Left cardiac atrium (tissue), 4 donors: ENCODE measurements around the gene CHMP4B. TPM values are rescaled to one million over a fixed set of nuclear protein-coding genes. Genes with fewer than 3 reads are reported as not detected.
"Not testable (repeated sequence)": the region's sequence is repeated elsewhere in the genome, so short reads cannot be mapped to it uniquely, and the experiment has no call there.

Experiments used
- ATAC-seq, 2 donors: fragments of 200-7000 bp; cut with Tn5 transposase; one replicate each; pipeline ENCODE4 v1.9.1; 2020; ENCODE audit warnings: mild to moderate bottlenecking in 2 of 2, moderate library complexity in 2 of 2
- DNase-seq: peaks from one replicate; pipeline ENCODE4 v3.0.0-alpha.2; 2020
- intact Hi-C, 2 donors: fragments of 100-400 bp; cut with DNase I; formaldehyde crosslinking; loops; one replicate each; pipeline versions ENCODE4 v1.14.1 to v1.15.1; 2022 to 2023
- total RNA-seq, 2 donors: library from RNA; stranded (reverse); fragmentation: NEBNext Ultra II Directional; extraction: Animal tissue kit (Norgen Biotek cat#: 25700); gene quantifications; one replicate each; pipeline ENCODE4 v1.2.1, GENCODE V29; 2021
- donor health status: DM: no; HTN: yes; CAD: no.
- donor health status: DM: no; HTN: yes; CAD: no; lungs with severe emphysema.
- donor health status: DM: yes; HTN: yes; CAD: no.
- donor health status: Dilated cardiomyopathy.

The CHMP4B gene
- total RNA-seq, 2 donors from 2014 or later: 82.2 to 97.7 TPM

DNA sequence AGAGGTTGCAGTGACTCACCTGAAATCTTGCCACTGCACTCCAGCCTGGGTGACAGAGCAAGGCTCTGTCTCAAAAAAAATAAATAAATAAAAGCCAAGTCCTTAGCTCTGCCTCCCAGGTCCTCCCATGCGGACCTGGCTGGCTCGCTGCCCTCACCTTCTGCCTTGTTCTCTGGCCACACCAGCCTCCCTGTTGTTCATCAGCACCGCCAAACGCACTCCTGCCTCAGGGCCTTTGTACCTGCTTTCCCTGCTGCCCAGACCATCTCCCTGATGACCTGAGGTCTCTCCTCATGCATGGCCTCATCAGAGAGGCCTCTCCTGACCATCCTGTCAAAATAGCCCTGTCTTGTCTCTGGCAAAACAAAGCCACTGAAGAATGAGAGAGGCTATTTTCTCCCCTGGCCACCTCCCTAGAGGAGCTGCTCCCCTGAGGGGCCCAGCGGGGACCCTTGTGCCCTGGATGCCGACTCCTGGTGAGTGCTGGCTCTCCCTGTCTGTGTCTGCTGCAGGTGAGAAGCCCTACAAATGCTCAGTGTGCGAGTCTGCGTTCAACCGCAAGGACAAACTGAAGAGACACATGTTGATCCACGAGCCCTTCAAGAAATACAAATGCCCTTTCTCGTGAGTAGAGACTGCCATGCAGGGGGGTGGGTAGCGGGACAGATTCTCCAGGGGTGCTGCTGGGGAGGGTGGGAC lies 22.6 kb upstream of the CHMP4B start:
- DNase-seq (no peak), ATAC-seq (no peak)
- intact Hi-C loops: loop anchor here in 1 of 2 donors (10.0 kb wide), 1 partner anchor 276 kb away; no protein-coding TSS in a partner anchor

DNA sequence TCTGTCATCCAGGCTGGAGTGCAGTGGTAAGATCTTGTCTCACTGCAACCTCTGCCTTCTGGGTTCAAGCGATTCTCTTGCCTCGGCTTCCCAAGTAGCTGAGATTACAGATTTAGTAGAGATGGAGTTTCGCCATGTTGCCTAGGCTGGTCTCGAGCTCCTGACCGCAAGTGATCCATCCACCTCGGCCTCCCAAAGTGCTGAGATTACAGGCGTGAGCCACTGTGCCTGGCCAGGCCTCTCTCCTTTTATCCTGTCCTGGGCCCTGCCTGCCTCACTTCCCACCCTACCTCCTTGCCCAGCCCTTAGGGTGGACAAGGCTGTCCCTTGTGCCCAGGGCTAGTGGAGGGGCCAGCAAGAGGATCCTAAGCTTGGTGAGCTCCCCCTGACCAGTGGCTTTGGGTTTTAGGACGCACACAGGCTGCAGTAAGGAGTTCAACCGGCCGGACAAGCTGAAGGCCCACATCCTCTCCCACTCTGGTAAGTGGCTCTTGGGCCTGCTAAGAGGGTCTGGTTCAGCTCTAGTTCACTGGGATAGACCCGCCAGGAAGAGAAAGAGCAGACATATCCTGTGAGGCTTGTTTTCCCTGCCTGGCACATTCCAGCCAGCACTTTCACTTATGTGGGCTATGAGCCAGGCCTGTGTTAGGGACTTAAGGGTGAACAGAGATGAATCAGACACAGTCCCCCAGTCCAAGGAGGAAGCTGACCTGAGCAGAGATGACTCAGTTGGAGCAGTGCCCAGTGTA lies 21.9 kb upstream of the CHMP4B start:
- ATAC-seq (peak; percentile 72 to 88), DNase-seq (peak; percentile 70)
- intact Hi-C loops: loop anchor here in 1 of 2 donors (10.0 kb wide), 1 partner anchor 276 kb away; no protein-coding TSS in a partner anchor

DNA sequence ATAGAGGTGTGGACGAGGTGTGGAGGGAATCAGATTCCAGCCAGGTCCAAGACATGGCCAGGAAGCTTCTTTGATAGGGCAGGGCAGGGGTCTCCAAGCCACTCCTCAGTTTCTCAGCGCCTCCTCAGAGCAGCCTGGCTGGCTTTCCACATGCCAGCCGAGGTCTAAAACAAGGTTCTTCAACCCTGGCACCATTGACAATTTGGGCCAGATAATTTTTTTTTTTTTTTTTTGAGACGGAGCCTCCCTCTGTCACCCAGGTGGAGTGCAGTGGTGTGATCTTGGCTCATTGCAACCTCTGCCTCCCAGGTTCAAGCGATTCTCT lies 21.3 kb upstream of the CHMP4B start:
- ATAC-seq (no peak), DNase-seq (no peak)
- intact Hi-C loops: loop anchor here in 1 of 2 donors (10.0 kb wide), 1 partner anchor 275 kb away; no protein-coding TSS in a partner anchor

DNA sequence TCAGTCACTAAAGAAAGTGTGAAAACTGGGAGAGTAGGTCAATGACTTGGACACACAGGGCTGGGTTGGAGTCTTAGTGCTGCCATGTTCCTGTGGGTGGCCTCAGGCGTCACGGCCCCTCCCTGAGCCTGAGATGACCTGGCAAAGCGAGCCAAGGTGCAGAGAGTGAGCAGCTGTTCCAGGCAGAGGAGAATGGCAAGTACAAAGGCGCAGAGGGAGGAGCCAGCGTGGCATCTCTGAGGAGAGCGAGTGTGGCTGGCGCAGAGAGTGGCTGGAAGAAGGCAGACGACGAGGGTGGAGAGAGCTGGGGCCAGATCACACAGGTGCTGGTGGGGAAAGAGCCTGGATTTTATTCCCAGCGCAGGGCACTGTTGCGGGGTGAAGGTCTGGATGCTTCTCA lies 20.6 kb upstream of the CHMP4B start:
- no peak for DNase-seq
- intact Hi-C loops: no loop called here
- no peak for ATAC-seq

DNA sequence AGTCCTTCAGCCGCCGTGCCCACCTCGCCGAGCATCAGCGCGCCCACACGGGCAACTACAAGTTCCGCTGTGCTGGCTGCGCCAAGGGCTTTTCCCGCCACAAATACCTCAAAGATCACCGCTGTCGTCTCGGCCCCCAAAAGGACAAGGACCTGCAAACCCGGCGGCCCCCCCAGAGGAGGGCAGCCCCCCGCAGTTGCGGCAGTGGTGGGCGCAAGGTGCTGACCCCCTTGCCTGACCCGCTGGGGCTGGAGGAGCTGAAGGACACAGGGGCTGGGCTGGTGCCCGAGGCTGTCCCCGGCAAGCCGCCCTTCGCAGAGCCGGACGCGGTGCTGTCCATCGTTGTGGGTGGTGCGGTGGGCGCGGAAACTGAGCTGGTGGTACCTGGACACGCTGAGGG lies 20.1 kb upstream of the CHMP4B start:
- no peak for ATAC-seq
- DNase-seq: no peak
- intact Hi-C loops: no loop called here

DNA sequence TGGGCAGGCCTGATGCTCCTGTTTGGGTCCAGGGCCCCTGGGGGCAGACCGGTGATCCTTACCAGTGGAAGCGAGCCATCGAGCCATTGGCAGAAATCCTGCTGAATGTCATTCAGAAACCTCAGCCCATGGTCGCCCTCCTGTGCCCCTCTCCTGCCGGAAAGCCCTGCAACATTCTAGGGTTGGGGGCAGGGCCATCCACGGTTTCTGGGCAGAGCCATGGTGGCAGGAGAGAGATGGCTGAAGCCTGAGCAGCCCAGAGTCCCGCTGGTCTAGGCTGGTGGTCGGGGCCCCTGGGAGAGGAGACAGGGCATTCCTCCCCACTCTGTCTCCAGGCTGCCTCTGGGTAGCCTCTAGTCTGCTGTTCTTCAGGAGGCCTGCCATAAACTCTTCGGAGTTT lies 19.6 kb upstream of the CHMP4B start:
- intact Hi-C loops: no loop called here
- ATAC-seq (no peak), DNase-seq (no peak)

DNA sequence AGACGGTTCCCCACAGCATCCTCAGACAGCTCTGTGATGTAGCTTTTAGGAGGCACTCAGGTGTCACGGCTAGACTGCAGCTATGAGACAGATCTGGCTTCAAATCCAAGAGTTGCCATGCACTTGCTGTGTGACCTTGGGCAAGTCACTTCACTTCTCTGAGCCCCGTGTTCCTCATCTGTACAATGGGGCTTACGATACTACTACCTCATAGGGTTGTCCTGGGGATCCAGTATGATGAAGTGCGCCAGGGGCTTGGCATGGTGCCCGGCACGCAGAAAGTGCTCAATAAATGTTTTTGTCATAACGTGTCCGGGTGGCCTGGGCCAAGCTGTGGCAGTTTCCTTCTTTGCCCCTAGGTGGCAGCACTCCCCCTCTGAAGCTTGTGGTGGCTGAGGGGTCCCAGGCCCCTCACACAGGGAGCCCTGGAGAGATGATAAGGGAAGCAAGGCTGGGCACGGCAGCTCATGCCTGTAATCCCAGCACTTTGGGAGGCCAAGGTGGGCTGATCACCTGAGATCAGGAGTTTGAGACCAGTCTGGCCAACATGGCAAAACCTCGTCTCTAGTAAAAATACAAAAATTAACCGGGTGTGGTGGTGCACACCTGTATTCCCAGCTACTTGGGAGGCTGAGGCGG lies 19.1 kb upstream of the CHMP4B start:
- DNase-seq: peak; percentile 46
- intact Hi-C loops: no loop called here
- ATAC-seq: peak in 1 of 2 donors; percentile 7

DNA sequence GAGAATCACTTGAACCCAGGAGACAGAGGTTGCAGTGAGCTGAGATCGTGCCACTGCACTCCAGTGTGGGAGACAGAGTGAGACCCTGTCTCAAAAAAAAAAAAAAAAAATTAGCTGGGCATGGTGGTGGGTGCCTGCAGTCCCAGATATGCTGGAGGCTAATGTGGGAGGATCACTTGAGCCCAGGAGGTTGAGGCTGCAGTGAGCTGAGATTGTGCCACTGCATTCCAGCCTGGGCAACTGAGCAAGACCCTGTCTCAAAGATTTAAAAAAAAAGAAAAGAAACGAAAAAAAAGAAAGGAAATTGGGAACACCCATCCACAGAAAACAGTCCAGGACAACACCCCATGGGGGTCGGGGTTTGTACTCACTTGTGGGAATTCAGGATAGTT lies 18.6 kb upstream of the CHMP4B start:
- intact Hi-C loops, ATAC-seq, DNase-seq: not testable (repeated sequence)

DNA sequence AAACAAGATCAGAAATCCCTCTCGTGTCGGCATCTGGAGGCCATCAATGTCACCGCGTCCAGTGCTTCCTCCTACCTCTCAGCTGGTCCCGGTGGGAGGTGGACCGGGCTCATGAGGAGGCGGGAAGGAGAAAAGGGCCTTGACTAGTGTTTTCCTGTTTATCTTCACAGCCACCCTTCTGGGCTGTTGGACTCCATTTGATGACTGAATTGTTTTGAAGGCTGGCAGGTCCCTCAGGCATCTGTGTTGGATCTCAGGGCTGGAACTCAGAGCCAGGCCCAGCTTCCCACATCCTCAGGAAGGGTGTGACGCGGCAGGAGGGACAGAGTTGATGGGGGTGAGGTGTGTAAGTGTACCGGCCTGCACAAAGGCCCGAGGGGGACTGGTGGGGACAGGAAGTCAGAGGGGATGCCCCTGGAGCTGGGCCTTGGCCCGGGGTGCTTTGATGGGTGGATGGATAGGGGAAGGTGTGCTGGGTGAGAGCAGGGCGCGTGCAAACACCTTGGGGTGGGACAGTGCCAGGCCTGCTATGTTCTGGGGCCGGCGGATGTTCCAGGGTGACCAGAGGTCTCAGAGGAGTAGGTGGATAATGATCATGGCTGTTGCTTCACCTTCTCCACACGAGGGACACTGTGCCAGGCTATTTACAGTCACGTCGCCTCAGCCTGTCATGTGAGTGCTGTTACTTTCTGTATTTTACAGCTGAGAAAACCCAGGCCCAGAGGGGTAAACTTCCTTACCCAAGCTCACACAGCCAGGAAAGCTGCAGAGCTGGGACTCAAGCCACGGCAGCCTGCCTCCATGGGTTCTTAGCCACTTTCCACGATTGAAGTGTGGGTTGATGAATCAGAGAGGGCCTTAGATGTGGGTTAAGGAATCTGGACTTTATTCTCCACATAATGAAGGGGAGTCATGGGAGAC lies 17.9 kb upstream of the CHMP4B start:
- peak; percentile 50 for DNase-seq
- intact Hi-C loops: no loop called here
- ATAC-seq: peak; percentile 13 to 50

DNA sequence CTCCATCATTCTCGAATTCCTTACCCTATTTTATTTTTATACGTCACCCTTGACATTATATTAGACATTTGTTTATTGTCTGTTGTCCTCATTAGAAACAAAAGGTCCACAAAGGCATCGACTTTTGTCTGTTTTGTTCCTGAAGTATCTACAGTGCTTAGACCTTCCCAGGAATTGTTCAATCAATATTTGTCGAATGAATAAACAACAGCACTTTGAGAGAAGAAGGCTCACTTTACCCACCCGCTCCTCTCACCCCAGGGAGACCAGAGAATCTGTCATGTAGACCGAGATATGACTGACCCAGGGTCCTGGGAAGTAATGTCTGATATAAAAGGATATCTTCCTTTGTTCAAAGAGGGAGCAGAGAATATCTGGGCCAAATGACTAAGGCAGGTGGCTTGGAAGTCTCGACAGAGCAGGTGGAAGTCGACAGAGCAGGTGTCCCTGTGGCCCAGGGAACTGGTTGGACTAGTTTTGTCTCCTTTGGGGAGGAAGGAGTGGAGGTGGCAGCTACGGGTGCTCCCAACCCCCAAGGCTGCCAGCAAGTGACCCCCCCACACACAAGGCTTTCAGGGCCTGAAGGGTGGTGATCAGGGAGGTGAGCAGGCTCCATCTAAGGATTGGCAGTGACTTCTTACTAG lies 14.8 kb upstream of the CHMP4B start:
- DNase-seq (no peak), ATAC-seq (no peak)
- intact Hi-C loops: no loop called here

DNA sequence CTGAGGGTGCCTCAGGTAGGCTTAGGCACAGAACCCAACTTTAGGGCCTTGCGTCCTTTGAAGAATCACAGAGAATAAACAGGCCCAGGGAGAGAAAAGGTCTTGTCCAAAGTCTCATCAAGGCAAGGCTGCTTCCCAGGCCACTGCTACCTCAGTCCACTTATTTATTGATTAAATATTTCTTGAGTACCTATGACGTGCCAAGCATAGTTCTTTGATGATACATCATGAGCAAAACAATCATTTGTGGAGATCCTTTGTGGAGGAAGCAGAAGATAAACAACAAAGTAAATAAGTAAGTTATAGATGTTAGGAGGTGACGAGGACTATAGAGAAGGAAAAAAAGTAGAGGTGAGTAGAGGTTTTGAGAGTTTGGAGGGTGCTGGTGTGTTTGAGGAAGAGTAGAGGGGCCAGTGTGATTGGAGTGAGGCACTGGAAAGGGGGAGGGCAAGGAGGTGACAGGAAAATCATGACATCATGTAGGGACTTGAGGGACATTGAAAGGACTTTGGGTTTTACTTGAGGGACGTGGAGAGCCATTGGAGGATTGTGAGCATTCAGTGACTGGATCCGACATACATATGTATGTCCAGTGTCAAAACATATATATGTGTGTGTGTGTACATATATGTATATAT lies 14.1 kb upstream of the CHMP4B start:
- intact Hi-C loops: no loop called here
- DNase-seq: no peak
- ATAC-seq: no peak

DNA sequence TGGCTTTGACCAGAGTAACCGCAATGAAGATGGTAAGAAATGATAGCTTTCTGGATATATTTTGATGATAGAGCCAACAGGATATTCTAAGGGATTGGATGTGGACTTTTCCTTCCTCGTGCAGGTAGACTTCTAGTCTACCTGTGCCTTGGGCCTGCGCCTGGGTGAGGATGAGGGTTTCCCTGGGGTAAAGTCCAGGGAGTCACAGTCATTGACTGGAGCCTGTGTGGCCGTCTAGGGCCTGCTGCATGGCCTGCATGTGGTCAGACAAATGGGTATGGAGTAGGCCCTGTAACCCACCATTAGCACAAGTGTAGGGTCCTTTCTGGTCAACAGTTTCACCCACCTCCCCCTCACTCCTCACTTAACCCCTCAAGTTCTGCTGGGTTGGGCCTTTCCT lies 12.7 kb upstream of the CHMP4B start:
- ATAC-seq (no peak), DNase-seq (no peak)
- intact Hi-C loops: no loop called here

DNA sequence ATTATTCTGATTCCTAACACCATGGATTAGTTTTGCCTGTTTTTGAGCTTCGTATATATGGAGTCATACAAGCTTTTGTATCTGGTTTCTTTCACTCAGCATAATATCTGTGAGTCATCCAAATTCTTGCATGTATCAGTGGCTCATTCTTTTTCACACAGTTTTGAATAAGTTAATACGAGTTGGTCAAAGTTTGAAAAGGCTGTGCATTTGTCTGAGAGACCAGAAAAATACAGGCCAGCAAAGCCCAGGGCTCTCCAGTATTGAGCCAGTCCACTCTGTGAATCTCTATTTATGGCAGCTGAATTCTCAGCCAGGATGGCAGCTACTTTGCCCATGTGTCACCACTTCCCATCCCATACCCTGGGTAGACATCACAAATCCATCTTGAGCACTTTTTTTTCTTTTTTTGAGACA lies 7.2 kb upstream of the CHMP4B start:
- ATAC-seq: peak in 1 of 2 donors; percentile 80
- intact Hi-C loops: no loop called here
- no peak for DNase-seq

DNA sequence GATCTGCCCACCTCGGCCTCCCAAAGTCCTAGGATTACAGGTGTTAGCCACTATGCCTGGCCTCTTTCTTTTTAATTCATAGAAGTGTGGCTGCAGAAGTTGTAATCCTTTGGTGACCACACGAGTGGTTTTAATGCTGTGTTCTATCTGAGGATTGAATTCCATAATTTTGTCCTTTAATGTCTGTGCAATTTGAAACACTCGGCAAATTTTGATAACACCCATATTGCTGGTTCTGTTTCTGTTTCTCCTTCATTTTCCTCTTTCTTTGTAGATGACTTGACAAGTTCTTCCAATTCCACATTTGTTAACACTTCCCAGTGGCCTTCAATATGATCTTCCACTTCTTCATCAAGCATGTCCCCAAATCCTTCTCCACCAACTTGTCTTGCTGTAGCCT lies 2.8 kb upstream of the CHMP4B start:
- DNase-seq (no peak), ATAC-seq (no peak)
- intact Hi-C loops: no loop called here

DNA sequence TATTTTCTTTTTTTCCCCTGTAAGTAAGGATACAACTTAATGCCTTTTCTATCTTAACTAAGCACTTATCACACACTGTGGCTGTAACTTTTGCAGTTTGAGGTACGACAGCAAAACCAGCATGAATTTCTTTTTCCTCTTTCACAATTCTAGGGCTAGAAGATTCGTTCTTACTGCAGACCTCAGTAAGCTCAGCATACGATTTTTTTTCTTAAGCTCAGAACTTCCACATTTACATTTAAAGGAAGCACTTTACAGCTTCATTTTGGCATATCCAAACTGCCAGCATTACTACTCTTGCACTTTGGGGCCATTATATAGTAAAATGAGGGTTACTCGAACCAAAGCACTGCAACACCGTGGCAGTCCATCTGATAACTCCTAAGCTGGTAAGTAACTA lies 889 bp upstream of the CHMP4B start:
- ATAC-seq (no peak), DNase-seq (no peak)
- intact Hi-C loops: loop anchor here in 1 of 2 donors (10.0 kb wide), 1 partner anchor 65 kb away; no protein-coding TSS in a partner anchor

DNA sequence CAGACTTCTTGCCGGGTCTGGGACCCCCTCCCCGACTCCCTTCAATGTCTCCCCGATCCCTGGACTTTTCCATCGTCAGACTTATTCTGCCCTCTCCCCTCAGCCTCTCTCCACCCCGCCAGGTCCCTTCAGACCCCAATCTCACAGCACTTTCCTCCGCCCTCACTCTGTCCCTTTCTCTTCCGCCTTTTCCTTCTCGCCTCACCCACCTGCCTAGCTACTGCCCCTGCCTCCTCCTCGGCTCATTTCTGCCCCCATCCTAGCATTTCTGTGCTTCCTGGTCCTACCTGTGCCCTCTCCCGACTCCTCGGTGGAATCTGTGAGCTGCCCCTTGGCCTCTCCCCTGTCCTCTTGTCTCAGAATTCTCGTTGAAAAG lies 616 bp downstream of the CHMP4B start:
- DNase-seq (no peak), ATAC-seq (peak; percentile 4 to 12)
- intact Hi-C loops: loop anchor here in 1 of 2 donors (1.0 to 10.0 kb wide), 2 partner anchors 67 to 182 kb away; partner anchors contain the start of gene RALY

DNA sequence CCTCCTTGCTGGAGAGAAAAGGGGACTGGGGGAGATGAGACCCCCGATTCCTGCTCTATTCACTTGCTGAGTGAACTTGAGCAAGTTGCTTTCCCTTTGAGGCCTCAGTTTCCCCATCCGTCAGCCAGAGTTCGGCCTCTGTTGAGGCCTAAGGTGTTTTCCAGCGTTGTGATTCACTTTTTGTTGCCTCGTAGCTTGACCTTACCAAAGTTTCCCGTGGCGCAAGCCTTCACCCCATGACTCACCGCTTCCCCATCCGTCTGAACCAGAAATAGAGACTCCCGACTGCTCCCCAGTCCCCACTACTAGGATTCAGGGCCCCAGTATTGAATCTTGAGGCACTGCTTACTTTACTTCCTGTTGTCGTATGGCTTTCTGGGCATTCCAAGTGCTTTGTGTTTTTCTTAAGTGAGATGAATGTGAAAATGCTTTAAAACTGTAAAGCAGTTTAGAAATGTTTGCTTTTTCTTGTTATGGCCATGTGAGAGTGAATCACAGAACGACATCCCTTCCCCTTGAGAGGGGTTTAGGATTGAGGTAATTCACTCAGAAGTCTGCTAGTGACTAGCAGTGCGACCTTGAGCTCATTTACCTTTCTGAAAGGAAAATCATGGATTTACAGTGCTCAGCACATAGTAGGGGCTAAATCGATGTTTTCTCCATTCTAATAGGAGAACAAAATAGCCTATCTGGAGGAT lies 1.2 kb downstream of the CHMP4B start:
- peak; percentile 78 for DNase-seq
- ATAC-seq: peak in 1 of 2 donors; percentile 65
- intact Hi-C loops: loop anchor here in 1 of 2 donors (10.0 kb wide), 1 partner anchor 68 kb away; no protein-coding TSS in a partner anchor
